ENCODE results near the gene FBXW8. TPM values are rescaled to one million over a fixed set of nuclear protein-coding genes. Genes with fewer than 3 reads are reported as not detected.
"Not testable (repeated sequence)": the region's sequence is repeated elsewhere in the genome, so short reads cannot be mapped to it uniquely, and the experiment has no call there.

The FBXW8 gene
- total RNA-seq, 1 donor from 2014 or later = 40.0 TPM

GRCh38 chr12:117054279-117054678, 143.5 kb downstream of the FBXW8 start:
- H3K4me1 Mint-ChIP-seq = peaks cover 5% of the 10 kb centered on the region
- H3K4me3 Mint-ChIP-seq = no peak overlapping the region
- H3K27me3 Mint-ChIP-seq (ENCODE audit: low read depth) = no peaks in the 10 kb centered on the region

DNA sequence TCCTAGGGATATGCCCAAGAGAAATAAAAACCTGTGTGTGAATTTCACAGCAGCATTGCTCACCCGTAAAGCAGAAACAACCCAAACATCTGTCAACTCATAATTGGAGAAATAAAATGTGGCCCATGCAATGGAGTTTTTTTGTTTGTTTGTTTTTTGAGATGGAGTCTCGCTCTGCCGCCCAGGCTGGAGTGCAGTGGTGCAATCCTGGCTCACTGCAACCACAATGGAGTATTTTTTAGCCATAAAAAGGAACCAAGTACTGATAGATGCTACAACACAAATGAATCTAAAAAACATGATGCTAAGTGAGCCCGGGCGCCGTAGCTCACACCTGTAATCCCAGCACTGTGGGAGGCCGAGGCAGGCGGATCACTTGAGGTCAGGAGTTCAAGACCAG, 146.9 kb downstream of the FBXW8 start:
- not testable (repeated sequence) for H3K27me3 Mint-ChIP-seq (ENCODE audit: low read depth)

More at GRCh38 chr12:117054279-117054678, 143.5 kb downstream of the FBXW8 start:
- DNase-seq (ENCODE audit: low spot score in 2 of 2, unreplicated experiment in 2 of 2) = no peak
- no peak overlapping the region for H3K27ac Mint-ChIP-seq
- TF ChIP-seq, protein P1, sequence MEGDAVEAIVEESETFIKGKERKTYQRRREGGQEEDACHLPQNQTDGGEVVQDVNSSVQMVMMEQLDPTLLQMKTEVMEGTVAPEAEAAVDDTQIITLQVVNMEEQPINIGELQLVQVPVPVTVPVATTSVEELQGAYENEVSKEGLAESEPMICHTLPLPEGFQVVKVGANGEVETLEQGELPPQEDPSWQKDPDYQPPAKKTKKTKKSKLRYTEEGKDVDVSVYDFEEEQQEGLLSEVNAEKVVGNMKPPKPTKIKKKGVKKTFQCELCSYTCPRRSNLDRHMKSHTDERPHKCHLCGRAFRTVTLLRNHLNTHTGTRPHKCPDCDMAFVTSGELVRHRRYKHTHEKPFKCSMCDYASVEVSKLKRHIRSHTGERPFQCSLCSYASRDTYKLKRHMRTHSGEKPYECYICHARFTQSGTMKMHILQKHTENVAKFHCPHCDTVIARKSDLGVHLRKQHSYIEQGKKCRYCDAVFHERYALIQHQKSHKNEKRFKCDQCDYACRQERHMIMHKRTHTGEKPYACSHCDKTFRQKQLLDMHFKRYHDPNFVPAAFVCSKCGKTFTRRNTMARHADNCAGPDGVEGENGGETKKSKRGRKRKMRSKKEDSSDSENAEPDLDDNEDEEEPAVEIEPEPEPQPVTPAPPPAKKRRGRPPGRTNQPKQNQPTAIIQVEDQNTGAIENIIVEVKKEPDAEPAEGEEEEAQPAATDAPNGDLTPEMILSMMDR (IDR thresholded peaks at IDR 0.05; ENCODE audit: unreplicated experiment) = no peak
- no peaks in the 10 kb centered on the region for H3K9me3 Mint-ChIP-seq
- H3K36me3 Mint-ChIP-seq = no peaks in the 10 kb centered on the region

GRCh38 chr12:117058442-117059072, 147.8 kb downstream of the FBXW8 start:
- no peak for DNase-seq (ENCODE audit: low spot score in 2 of 2, unreplicated experiment in 2 of 2)
- no peaks in the 10 kb centered on the region for H3K27me3 Mint-ChIP-seq (ENCODE audit: low read depth)
- H3K36me3 Mint-ChIP-seq = no peaks in the 10 kb centered on the region
- no peak overlapping the region for H3K4me3 Mint-ChIP-seq
- H3K9me3 Mint-ChIP-seq = no peaks in the 10 kb centered on the region
- H3K4me1 Mint-ChIP-seq = peaks cover 20% of the 10 kb centered on the region
- TF ChIP-seq, protein P1 (IDR thresholded peaks at IDR 0.05; ENCODE audit: unreplicated experiment) = no peak
- H3K27ac Mint-ChIP-seq = no peak overlapping the region

More for the DNA sequence above, 146.9 kb downstream of the FBXW8 start:
- H3K4me3 Mint-ChIP-seq; H3K36me3 Mint-ChIP-seq; DNase-seq (ENCODE audit: low spot score in 2 of 2, unreplicated experiment in 2 of 2); H3K27ac Mint-ChIP-seq; H3K9me3 Mint-ChIP-seq: not testable (repeated sequence)
- peaks cover 16% of the 10 kb centered on the region for H3K4me1 Mint-ChIP-seq

DNA sequence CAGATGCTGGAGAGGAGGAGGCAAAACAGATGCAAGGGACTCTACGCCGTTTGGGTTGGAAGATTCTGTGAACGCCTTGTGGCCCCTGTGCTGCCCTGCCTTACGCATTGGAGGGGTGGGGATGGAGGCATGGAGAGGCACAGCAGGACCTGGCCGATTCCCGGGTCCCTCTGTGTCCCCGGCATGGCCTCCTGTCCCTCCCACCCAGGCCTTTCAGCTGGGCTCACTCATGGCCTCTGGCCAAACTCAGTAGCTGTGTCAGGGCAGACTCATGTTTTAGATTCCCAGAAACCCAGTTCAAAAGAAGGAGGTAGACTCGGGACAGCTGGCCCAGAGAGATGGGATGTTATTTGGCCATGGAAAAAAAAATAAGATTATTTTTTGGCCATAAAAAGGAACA, 148.4 kb downstream of the FBXW8 start:
- H3K27me3 Mint-ChIP-seq (ENCODE audit: low read depth) = no peaks in the 10 kb centered on the region
- H3K36me3 Mint-ChIP-seq = no peaks in the 10 kb centered on the region
- H3K27ac Mint-ChIP-seq = no peak overlapping the region
- no peak overlapping the region for H3K4me3 Mint-ChIP-seq
- H3K9me3 Mint-ChIP-seq = no peaks in the 10 kb centered on the region
- H3K4me1 Mint-ChIP-seq = peaks cover 21% of the 10 kb centered on the region
- TF ChIP-seq, protein P1 (IDR thresholded peaks at IDR 0.05; ENCODE audit: unreplicated experiment) = no peak
- no peak for DNase-seq (ENCODE audit: low spot score in 2 of 2, unreplicated experiment in 2 of 2)

GRCh38 chr12:117060246-117060928, 149.6 kb downstream of the FBXW8 start:
- Mint-ChIP-seq H3K4me1 (peaks cover 21% of the 10 kb centered on the region), H3K9me3 (no peaks in the 10 kb centered on the region), H3K36me3 (no peaks in the 10 kb centered on the region), H3K27me3 (ENCODE audit: low read depth) (no peaks in the 10 kb centered on the region), H3K4me3 (no peak overlapping the region), H3K27ac (no peak overlapping the region)
- TF ChIP-seq, protein P1 (IDR thresholded peaks at IDR 0.05; ENCODE audit: unreplicated experiment) = no peak
- DNase-seq (ENCODE audit: low spot score in 2 of 2, unreplicated experiment in 2 of 2) = no peak

DNA sequence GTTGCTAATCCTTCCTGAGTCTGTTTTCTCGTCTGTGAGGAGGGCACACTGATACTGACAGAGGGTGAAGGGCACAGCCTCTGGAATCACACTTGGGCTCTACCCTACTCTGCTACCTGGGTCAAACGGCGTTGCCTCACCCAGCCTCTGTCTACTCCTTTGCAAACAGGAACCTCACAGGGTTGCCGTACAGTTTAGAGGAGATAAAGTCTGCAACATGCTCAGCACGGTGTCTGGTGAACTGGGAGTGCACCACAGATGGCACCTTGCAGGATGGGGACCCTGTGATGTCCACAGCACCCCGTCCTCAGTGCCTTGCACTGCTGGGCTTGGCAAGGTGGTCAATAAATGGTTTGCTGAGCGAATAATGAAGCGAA, 150.2 kb downstream of the FBXW8 start:
- no peak overlapping the region for H3K4me3 Mint-ChIP-seq
- no peaks in the 10 kb centered on the region for H3K27me3 Mint-ChIP-seq (ENCODE audit: low read depth)
- H3K27ac Mint-ChIP-seq = no peak overlapping the region

More for the DNA sequence above, 150.2 kb downstream of the FBXW8 start:
- H3K9me3 Mint-ChIP-seq = no peaks in the 10 kb centered on the region
- H3K4me1 Mint-ChIP-seq = peaks cover 21% of the 10 kb centered on the region
- DNase-seq (ENCODE audit: low spot score in 2 of 2, unreplicated experiment in 2 of 2) = no peak
- H3K36me3 Mint-ChIP-seq = no peaks in the 10 kb centered on the region
- TF ChIP-seq, protein P1 (IDR thresholded peaks at IDR 0.05; ENCODE audit: unreplicated experiment) = no peak
